Small intestine (tissue), 7 donors: ENCODE data around the gene KCNJ10. TPM values are rescaled to one million over a fixed set of nuclear protein-coding genes. Genes with fewer than 3 reads are reported as not detected.

Source experiments
- DNase-seq, 2 donors: peaks; one replicate each; pipeline versions ENCODE4 v3.0.0 to v3.0.0-alpha.2; 2013
- FAIRE-seq: peaks from 2 replicates; lab custom pipeline; 2012; peaks lifted over from hg19 to GRCh38; lab: Jason Lieb, UNC
- H3K27ac ChIP-seq, 3 donors: one replicate each; pipeline ENCODE4 v1.5.1; 2013; ENCODE audit warnings: low read length in 2 of 3, mild to moderate bottlenecking in 2 of 3, control low read depth in 1 of 3, inconsistent platforms in 1 of 3, low read depth in 1 of 3, moderate library complexity in 1 of 3
- H3K27me3 ChIP-seq, 3 donors: one replicate each; pipeline ENCODE4 v1.6.1; 2013; ENCODE audit warnings: low read length in 3 of 3, inconsistent platforms in 1 of 3; ENCODE audit not compliant: control insufficient read depth in 3 of 3, insufficient read depth in 3 of 3
- H3K36me3 ChIP-seq, 3 donors: one replicate each; pipeline ENCODE4 v1.6.1; 2013; ENCODE audit warnings: low read length in 3 of 3, inconsistent platforms in 1 of 3, low read depth in 1 of 3, mild to moderate bottlenecking in 1 of 3, moderate library complexity in 1 of 3; ENCODE audit not compliant: control insufficient read depth in 3 of 3, insufficient read depth in 2 of 3
- H3K4me1 ChIP-seq, 3 donors: one replicate each; pipeline ENCODE4 v1.6.1; 2013; ENCODE audit warnings: low read length in 2 of 3, inconsistent platforms in 1 of 3, low read depth in 1 of 3, mild to moderate bottlenecking in 1 of 3, moderate library complexity in 1 of 3; ENCODE audit not compliant: control insufficient read depth in 3 of 3, insufficient read depth in 2 of 3
- H3K4me3 ChIP-seq, 3 donors: one replicate each; pipeline ENCODE4 v1.5.1; 2013; ENCODE audit warnings: low read length in 3 of 3, control low read depth in 1 of 3, inconsistent platforms in 1 of 3, low read depth in 1 of 3, mild to moderate bottlenecking in 1 of 3, moderate library complexity in 1 of 3
- H3K9me3 ChIP-seq, 2 donors: one replicate each; pipeline ENCODE4 v1.6.1; 2013; ENCODE audit warnings: low read depth in 1 of 2, low read length in 1 of 2; ENCODE audit not compliant: control insufficient read depth in 2 of 2, insufficient read depth in 1 of 2
- WGBS, 3 donors: extraction: QIAGEN DNeasy Blood & Tissue Kit; methylation state at CpG; one replicate each; pipeline ENCODE4 v1.1.7; 2013; 5-methylcytosine and 5-hydroxymethylcytosine counted together
- polyA plus RNA-seq, 4 donors: library from polyadenylated mRNA; stranded (reverse) in 3 of 4; unstranded in 1 of 4; fragments of 200-250 nt in 3 of 4; fragments of 120-200 nt in 1 of 4; gene quantifications; one replicate each; pipeline versions ENCODE4 v1.2.1 to v1.2.3, GENCODE V29; 2013
- donor health status: healthy with polysubstance abuse.
- donor health status: control.
- donor health status: control.
- donor health status: Bipolar disorder and iron deficiency.
- donor health status: healthy.

Gene KCNJ10
- polyA plus RNA-seq, 4 donors = 0.25 to 0.47 TPM; not detected in 2

- H3K36me3 ChIP-seq = peaks cover 0 to 24% (median 14%) of the 10 kb centered on the region in 3 donors
- FAIRE-seq = no peak
Measured at GRCh38 chr1:159980786-159981185, 89.2 kb downstream of the KCNJ10 start.

GRCh38 chr1:159980076-159980475, 89.9 kb downstream of the KCNJ10 start:
- 70 to 84% (median 76%) methylated on average over 6 of the region's 6 CpGs for WGBS, 3 donors
- FAIRE-seq (no peak), DNase-seq (no peak)

More at GRCh38 chr1:159980786-159981185, 89.2 kb downstream of the KCNJ10 start:
- no peaks in the 10 kb centered on the region for H3K27me3 ChIP-seq
- 93 to 99% (median 95%) methylated on average over 7 of the region's 7 CpGs for WGBS, 3 donors
- peaks cover 0 to 4% (median 2%) of the 10 kb centered on the region in 3 donors for H3K4me1 ChIP-seq
- DNase-seq = no peak
- no peak overlapping the region for H3K27ac ChIP-seq
- H3K4me3 ChIP-seq = no peak overlapping the region
- no peaks in the 10 kb centered on the region for H3K9me3 ChIP-seq

GRCh38 chr1:159979257-159979656, 90.7 kb downstream of the KCNJ10 start:
- no peak for DNase-seq
- H3K36me3 ChIP-seq = peaks cover 0 to 24% (median 14%) of the 10 kb centered on the region in 3 donors
- FAIRE-seq = no peak
- WGBS, 3 donors = 67 to 88% (median 77%) methylated on average over 3 of the region's 3 CpGs
- no peaks in the 10 kb centered on the region for H3K9me3 ChIP-seq
- H3K4me3 ChIP-seq = no peak overlapping the region
- H3K4me1 ChIP-seq = no peaks in the 10 kb centered on the region
- no peaks in the 10 kb centered on the region for H3K27me3 ChIP-seq
- H3K27ac ChIP-seq = no peak overlapping the region

More at GRCh38 chr1:159980076-159980475, 89.9 kb downstream of the KCNJ10 start:
- Histone ChIP-seq H3K36me3 (peaks cover 0 to 24% (median 14%) of the 10 kb centered on the region in 3 donors), H3K4me1 (no peaks in the 10 kb centered on the region), H3K9me3 (no peaks in the 10 kb centered on the region), H3K27me3 (no peaks in the 10 kb centered on the region), H3K4me3 (no peak overlapping the region), H3K27ac (no peak overlapping the region)

- Histone ChIP-seq H3K36me3 (peaks cover 0 to 26% (median 14%) of the 10 kb centered on the region in 3 donors), H3K4me1 (peaks cover 0 to 3% (median 1%) of the 10 kb centered on the region in 3 donors), H3K4me3 (no peak overlapping the region), H3K27me3 (no peaks in the 10 kb centered on the region), H3K27ac (no peak overlapping the region), H3K9me3 (no peaks in the 10 kb centered on the region)
- 83 to 98% (median 92%) methylated on average over 2 of the region's 2 CpGs for WGBS, 3 donors
- DNase-seq (no peak), FAIRE-seq (no peak)
Measured at GRCh38 chr1:159978107-159978398, 91.9 kb downstream of the KCNJ10 start.

GRCh38 chr1:159977364-159978106, 92.4 kb downstream of the KCNJ10 start:
- peaks cover 0 to 8% (median 2%) of the 10 kb centered on the region in 3 donors for H3K4me1 ChIP-seq
- peaks cover 0 to 31% (median 15%) of the 10 kb centered on the region in 3 donors for H3K36me3 ChIP-seq
- no peaks in the 10 kb centered on the region for H3K9me3 ChIP-seq
- H3K27ac ChIP-seq = no peak overlapping the region
- H3K4me3 ChIP-seq = no peak overlapping the region
- DNase-seq (no peak), FAIRE-seq (no peak)
- 90 to 96% (median 94%) methylated on average over 6 of the region's 6 CpGs for WGBS, 3 donors
- H3K27me3 ChIP-seq = no peaks in the 10 kb centered on the region

GRCh38 chr1:159974350-159974965, 95.5 kb downstream of the KCNJ10 start:
- DNase-seq (no peak), FAIRE-seq (no peak)
- Histone ChIP-seq H3K27ac (no peak overlapping the region), H3K4me1 (peaks cover 0 to 37% (median 16%) of the 10 kb centered on the region in 3 donors), H3K27me3 (no peaks in the 10 kb centered on the region), H3K9me3 (no peaks in the 10 kb centered on the region), H3K36me3 (peaks cover 0 to 19% (median 10%) of the 10 kb centered on the region in 3 donors), H3K4me3 (no peak overlapping the region)
- WGBS, 3 donors = 87 to 96% (median 93%) methylated on average over 7 of the region's 7 CpGs

- Histone ChIP-seq H3K4me1 (peaks cover 3 to 47% (median 17%) of the 10 kb centered on the region in 3 donors), H3K9me3 (no peaks in the 10 kb centered on the region), H3K27me3 (no peaks in the 10 kb centered on the region), H3K4me3 (no peak overlapping the region), H3K36me3 (peaks cover 0 to 19% (median 7%) of the 10 kb centered on the region in 3 donors), H3K27ac (no peak overlapping the region)
- 80 to 88% (median 84%) methylated on average over 6 of the region's 6 CpGs for WGBS, 3 donors
- no peak for FAIRE-seq
- no peak for DNase-seq
Measured at GRCh38 chr1:159973350-159973940, 96.5 kb downstream of the KCNJ10 start.

GRCh38 chr1:159972443-159973205, 97.3 kb downstream of the KCNJ10 start:
- WGBS, 3 donors = 83 to 91% (median 91%) methylated on average over 8 of the region's 8 CpGs
- H3K27ac ChIP-seq = no peak overlapping the region
- H3K36me3 ChIP-seq = peaks cover 0 to 18% (median 4%) of the 10 kb centered on the region in 3 donors
- H3K27me3 ChIP-seq = no peaks in the 10 kb centered on the region
- H3K4me1 ChIP-seq = peaks cover 3 to 49% (median 17%) of the 10 kb centered on the region in 3 donors
- no peak overlapping the region for H3K4me3 ChIP-seq
- FAIRE-seq = no peak
- DNase-seq = no peak
- H3K9me3 ChIP-seq = no peaks in the 10 kb centered on the region
